GM23338 (cell line): ENCODE results near the gene KAZN.

Experiments used
- CTCF ChIP-seq, 2 experiments: fragments of 200-600 bp in 1 of 2; sonication (generic) in 1 of 2; conservative IDR thresholded peaks; 2 replicates each; pipeline versions ENCODE4 v1.5.1 to v1.6.1; 2016 to 2017; ENCODE audit warnings: antibody characterized with exemption in 2 of 2, low read depth in 2 of 2, mild to moderate bottlenecking in 2 of 2, moderate library complexity in 1 of 2
- EZH2 ChIP-seq: fragments of 200-600 bp; sonication (generic); IDR thresholded peaks from one replicate; pipeline ENCODE4 v1.8.0; 2017; ENCODE audit warnings: antibody characterized with exemption, mild to moderate bottlenecking, low read depth; ENCODE audit not compliant: unreplicated experiment
- POLR2AphosphoS5 ChIP-seq: IDR thresholded peaks from 2 replicates; pipeline ENCODE4 v1.6.1; 2016; ENCODE audit warnings: antibody characterized with exemption, low read depth
- REST ChIP-seq: IDR thresholded peaks from one replicate; pipeline ENCODE4 v1.6.1; 2018; ENCODE audit warnings: antibody characterized with exemption; ENCODE audit not compliant: unreplicated experiment
- STAT1 ChIP-seq: IDR thresholded peaks from one replicate; pipeline ENCODE4 v1.6.1; 2016; ENCODE audit warnings: antibody characterized with exemption; ENCODE audit not compliant: unreplicated experiment

- no peak for TF ChIP-seq CTCF (conservative IDR thresholded peaks at IDR 0.05; ENCODE audit: low read depth in 2 of 2)
- TF ChIP-seq EZH2 = no peak
- TF ChIP-seq POLR2AphosphoS5 = no peak
- no peak for TF ChIP-seq REST
- no peak for TF ChIP-seq STAT1
Observed at GRCh38 chr1:14845851-14846250, 247.4 kb downstream of the KAZN start.
